Activated CD4-positive, alpha-beta T cell treated with anti-CD3 and anti-CD28 coated beads, Interleukin-2, Interleukin-6, amounts not matched to agents 100 ng/mL and 50 ng/mL, durations not matched to agents 16 hours and 8 hours (primary cell): Measurements from ENCODE around the gene ZNF536.
"Not testable (repeated sequence)": the region's sequence is repeated elsewhere in the genome, so short reads cannot be mapped to it uniquely, and the experiment has no call there.

Source experiments
- DNase-seq: peaks from one replicate; pipeline ENCODE4 v3.0.0-alpha.2; 2020

ZNF536 gene

GRCh38 chr19:30342901-30343300 lies 29.3 kb upstream of the ZNF536 start:
- DNase-seq, result no peak

- no peak for DNase-seq
Observed at GRCh38 chr19:30344446-30345425, 27.4 kb upstream of the ZNF536 start.

GRCh38 chr19:30345686-30346085 lies 26.5 kb upstream of the ZNF536 start:
- no peak for DNase-seq

- DNase-seq, result not testable (repeated sequence)
Observed at GRCh38 chr19:30346468-30346867, 25.7 kb upstream of the ZNF536 start.

GRCh38 chr19:30349131-30349730 lies 23.0 kb upstream of the ZNF536 start:
- no peak for DNase-seq

GRCh38 chr19:30350692-30351663 lies 21.2 kb upstream of the ZNF536 start:
- DNase-seq, result no peak

- DNase-seq, result no peak
Observed at GRCh38 chr19:30351774-30352173, 20.4 kb upstream of the ZNF536 start.

- DNase-seq, result no peak
Observed at GRCh38 chr19:30353394-30353945, 18.7 kb upstream of the ZNF536 start.

GRCh38 chr19:30355586-30355985 lies 16.6 kb upstream of the ZNF536 start:
- DNase-seq, result no peak

- no peak for DNase-seq
Observed at GRCh38 chr19:30356951-30357579, 15.1 kb upstream of the ZNF536 start.

- no peak for DNase-seq
Observed at GRCh38 chr19:30357580-30357954, 14.6 kb upstream of the ZNF536 start.

- no peak for DNase-seq
Observed at GRCh38 chr19:30358319-30358718, 13.9 kb upstream of the ZNF536 start.

GRCh38 chr19:30358821-30359580 lies 13.2 kb upstream of the ZNF536 start:
- no peak for DNase-seq

GRCh38 chr19:30359936-30360335 lies 12.2 kb upstream of the ZNF536 start:
- no peak for DNase-seq

- no peak for DNase-seq
Observed at GRCh38 chr19:30360376-30361106, 11.6 kb upstream of the ZNF536 start.

GRCh38 chr19:30361107-30361447 lies 11.1 kb upstream of the ZNF536 start:
- DNase-seq, result no peak

GRCh38 chr19:30361721-30362120 lies 10.5 kb upstream of the ZNF536 start:
- DNase-seq, result no peak

- DNase-seq, result no peak
Observed at GRCh38 chr19:30362156-30362754, 9.9 kb upstream of the ZNF536 start.

- no peak for DNase-seq
Observed at GRCh38 chr19:30363073-30363472, 9.1 kb upstream of the ZNF536 start.
